GM19023 (cell line): ENCODE measurements around the gene GALM.

ENCODE experiments used
- ATAC-seq: cut with Tn5 transposase; IDR thresholded peaks from one replicate; pipeline ENCODE4 v1.9.1; 2021; ENCODE audit warnings: mild to moderate bottlenecking, moderate library complexity; ENCODE audit not compliant: unreplicated experiment

GALM gene

GRCh38 chr2:38649176-38649728 is 16.7 kb upstream of the GALM start:
- ATAC-seq, result no peak

- no peak for ATAC-seq
These were observed 15.9 kb upstream of the GALM start for GRCh38 chr2:38650012-38650411.

GRCh38 chr2:38650717-38651116 is 15.2 kb upstream of the GALM start:
- no peak for ATAC-seq

DNA sequence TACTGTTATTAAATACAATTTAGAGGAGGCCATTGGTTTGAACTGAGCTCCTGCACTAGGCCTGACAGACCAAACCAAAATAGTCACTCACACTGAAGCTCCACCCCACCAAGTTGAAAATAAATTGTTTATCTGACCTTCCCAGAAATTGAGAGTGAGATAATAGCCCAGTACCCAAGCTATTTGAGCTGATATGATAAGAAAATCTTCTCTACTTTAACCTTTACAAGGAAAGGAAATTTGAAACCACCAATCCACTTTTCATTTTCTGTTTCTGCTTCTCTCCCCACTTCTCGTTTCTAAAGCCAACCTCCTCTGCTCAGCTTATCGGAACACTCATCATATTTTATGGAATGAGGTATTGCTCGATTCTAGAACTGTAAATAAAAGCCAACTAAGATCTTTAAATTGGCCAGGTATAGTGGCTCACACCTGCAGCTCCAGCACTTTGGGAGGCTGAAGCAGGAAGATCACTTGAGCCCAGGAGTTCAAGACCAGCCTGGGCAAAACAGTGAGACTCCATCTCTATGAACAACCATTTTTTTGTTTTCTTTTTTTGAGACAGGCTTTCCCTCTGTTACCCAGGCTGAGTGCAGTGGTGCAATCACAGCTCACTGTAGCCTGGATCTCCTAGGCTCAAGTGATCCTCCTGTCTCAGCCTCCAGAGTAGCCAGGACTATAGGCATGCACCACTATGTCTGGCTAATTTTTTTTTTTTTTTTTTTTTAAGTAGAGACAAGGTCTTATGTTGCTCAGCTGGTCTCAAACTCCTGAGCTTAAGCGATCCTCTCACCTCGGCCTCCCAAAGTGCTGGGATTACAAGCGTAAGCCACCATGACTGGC is 13.3 kb upstream of the GALM start:
- no peak for ATAC-seq

DNA sequence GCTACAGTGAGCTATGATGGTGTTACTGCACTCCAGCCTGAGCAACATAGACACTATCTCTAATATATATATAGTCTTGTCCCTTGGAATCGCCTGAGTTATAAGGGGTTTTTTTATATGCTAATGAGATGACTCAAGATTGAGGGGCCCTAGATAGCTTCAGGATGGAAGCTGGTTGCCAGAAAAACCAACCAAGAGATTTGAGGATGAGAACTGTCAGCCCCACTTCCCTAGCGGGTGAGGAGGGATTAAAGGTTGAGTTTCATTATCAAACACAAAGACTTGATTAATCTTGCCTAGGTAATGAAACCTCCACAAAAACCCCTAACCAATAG is 12.6 kb upstream of the GALM start:
- ATAC-seq, result no peak

DNA sequence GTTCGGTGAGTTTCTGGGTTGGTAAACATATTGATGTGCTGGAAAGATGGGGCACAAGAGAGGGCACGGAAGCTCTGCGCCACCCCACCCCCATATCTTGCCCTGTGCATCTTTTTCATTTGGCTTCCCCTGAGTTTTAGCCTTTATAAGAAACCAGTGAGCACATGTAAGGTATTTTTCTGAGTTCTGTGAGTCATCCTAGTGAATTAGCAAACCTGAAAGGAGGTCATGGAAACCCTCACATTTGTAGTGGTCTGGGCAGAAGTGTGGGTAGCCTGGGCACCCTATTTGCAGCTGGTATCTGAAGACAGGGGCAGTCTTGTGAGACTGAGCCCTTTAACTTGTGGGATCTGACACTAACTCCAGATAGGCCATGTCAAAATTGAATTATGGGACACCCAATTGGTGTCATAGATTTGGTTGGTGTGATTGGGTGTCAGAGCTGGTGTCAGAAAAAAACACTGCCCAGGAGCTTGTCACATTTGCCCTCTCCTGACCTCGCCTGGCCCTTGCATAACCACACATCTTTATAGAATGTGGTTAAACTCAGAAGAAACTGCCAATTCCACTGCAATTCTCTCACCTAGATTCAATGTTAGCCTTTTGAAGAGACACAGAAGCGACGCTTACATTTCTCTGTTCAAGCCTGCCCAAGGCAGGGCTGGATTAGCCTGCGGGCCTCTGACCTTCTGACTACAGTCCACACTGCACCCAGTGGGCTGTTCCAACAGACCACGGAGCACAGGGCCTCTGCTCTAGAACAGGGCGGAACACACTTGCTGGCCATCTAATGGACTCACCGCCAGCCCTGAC is 12.0 kb upstream of the GALM start:
- ATAC-seq, result no peak

DNA sequence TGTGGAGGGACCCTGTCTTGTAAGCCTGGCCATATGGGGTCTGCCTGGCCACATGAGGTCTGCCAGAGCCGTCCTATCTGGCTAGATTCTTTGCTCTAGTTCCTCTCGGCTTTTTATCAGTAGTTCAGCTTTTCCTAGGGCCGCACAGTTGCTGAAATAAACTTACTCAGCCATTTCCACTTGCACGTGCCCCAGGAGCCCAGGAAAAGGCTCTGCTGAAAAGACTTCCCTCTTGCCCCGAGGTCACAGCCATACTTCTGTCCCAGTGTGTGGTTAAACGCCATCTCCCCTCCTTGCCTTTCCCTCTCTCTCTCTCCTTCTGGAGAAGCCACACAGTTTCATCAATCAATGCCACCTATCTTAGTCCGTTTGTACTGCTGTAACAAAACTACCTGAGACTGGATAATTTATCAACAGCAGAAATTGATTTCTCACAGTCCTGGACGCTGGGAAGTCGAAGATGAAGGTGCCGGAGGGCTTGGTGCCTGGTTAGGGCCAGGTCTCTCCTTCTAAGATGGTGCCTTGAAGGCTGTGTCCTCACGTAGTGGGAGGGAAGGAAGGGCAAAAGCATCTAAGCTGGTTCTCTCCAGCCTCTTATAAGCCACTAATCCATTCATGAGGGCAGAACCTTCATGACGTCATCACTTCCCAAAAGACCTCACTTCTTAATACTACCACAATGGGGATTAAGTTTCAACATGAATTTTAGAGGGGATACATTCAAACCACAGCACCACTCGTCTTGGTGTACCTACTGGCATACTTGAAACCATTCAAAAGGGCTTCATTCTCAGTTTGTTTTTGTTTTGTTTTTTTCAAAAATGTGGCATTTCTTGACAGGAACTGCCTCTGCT is 11.2 kb upstream of the GALM start:
- ATAC-seq, result no peak

DNA sequence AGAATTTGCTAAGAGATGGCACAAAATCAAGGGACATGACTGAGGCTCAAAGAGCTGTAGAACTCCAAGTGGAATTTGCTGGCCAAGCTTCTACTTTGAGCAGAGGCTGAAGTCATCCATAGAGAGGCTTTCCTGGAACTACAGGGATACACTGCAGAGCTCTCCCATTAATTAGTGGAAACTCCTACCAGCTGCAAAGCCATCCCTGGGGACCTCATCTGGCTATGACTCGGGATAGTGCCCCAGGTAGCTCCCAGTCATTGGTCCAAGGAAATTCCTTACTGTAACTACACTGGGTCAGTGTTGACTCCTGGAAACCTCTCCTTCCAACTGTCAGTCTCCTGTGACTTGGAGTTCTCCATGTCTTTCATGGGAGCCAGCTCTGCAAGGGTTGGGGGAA is 10.5 kb upstream of the GALM start:
- ATAC-seq, result no peak

- ATAC-seq, result no peak
These were observed 8.9 kb upstream of the GALM start for GRCh38 chr2:38656866-38657480.

DNA sequence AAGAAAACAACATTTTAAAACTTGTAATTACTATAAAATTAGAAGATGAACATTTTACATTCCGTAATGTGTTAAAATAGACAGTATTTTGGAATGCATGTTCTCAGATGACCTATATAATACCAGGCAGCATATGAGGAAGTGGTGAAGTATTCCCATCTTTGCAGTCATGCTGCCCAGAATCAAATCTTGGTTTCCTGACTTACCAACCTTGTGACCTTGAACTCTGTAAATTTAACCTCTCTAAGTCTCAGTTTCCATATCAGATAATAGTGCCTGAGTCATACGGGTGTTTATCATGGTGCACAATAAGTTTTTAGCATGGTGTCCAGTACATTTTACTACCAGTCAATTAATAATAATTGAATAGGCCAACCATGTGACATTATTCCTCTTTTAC is 7.3 kb upstream of the GALM start:
- ATAC-seq, result no peak

- ATAC-seq, result no peak
These were observed 6.8 kb upstream of the GALM start for GRCh38 chr2:38659115-38659514.

DNA sequence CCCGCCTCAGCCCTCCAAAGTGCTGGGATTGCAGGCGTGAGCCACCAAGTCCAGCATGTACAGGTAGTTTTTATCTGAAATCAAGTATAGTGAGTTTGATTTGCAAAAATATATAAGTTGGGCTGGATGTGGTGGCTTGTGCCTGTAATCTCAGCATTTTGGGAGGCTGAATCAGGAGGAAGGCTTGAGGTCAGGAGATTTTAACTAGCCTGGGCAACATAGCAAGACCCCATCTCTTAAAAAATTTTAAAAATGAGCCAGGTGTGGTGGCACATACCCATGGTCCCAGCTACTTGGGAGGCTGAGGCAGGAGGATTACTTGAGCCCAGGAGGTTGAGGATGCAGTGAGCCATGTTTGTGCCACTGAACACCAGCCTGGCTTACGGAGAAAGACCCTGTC is 5.6 kb upstream of the GALM start:
- ATAC-seq, result no peak

DNA sequence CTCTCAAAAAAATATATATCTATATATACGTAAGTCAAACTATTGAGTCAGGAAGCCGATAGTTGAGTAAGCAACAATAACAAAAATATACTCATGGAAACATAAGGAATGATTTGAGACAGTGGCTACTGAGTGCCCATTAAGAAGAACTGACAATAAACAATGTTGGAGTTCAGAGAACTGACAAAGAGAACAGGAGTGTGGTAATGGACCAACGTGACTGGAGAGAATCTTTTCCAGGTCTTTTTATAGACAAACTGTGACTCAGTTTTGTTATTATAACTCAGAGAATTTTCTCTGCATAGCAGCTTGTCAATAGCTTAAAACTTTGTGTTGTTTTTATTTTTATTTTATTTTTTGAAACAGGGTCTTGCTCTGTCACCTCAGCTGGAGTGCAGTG is 4.6 kb upstream of the GALM start:
- ATAC-seq, result no peak

DNA sequence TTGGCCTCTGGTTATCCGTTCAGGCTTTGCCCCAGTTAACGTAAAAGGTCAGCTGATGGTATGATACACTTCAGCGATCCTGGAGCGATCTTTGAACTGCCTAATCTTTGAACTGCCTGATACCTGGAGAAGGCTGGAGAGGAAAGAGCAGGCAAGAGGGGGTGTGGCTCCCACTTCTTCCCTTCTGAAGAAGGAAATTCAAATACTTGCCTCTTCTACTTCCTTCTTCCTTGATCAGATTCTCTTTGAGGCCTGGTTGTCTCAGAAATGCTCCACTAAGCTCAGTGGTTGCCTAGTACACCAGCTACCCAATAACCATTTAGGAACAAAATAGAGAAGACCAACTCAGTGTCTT is 619 bp downstream of the GALM start:
- ATAC-seq, result peak; percentile 33

GRCh38 chr2:38668092-38668491 is 2.2 kb downstream of the GALM start:
- ATAC-seq, result no peak

GRCh38 chr2:38668779-38669479 is 3.0 kb downstream of the GALM start:
- ATAC-seq, result no peak

DNA sequence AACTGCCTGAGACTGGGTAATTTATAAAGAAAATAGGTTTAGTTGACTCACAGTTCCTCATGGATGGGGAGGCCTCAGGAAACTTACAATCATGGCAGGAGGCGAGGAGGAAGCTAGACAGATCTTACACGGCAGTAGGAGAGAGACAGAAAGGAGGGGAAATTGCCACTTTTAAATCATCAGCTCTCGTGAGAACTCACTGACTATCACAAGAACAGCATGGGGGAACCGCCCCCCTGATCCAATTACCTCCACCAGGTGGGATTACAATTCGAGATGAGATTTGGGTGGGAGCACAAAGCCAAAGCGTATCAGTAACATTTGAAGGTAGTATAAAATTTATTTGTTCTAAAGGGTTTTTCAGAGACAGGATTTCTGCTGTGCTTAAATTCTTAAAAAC is 5.4 kb downstream of the GALM start:
- no peak for ATAC-seq

DNA sequence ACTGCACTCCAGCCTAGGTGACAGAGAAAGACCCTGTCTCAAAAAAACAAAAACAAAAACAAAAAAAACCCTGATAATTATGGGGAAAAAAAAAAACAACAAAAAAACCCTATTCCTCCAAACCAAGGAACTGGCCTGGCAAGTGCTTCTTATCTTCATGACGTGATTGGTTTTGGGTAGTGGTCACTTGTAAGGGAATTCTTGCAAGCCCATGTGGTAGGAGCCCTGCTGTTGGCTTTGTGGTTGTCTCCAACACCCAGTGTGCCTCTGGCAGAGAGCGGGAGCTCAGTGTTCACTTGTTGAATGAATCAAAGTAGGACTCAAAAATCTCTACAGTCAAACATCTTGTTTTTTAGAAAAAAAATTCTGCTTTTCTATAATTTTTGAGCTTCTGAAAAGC is 6.0 kb downstream of the GALM start:
- no peak for ATAC-seq

DNA sequence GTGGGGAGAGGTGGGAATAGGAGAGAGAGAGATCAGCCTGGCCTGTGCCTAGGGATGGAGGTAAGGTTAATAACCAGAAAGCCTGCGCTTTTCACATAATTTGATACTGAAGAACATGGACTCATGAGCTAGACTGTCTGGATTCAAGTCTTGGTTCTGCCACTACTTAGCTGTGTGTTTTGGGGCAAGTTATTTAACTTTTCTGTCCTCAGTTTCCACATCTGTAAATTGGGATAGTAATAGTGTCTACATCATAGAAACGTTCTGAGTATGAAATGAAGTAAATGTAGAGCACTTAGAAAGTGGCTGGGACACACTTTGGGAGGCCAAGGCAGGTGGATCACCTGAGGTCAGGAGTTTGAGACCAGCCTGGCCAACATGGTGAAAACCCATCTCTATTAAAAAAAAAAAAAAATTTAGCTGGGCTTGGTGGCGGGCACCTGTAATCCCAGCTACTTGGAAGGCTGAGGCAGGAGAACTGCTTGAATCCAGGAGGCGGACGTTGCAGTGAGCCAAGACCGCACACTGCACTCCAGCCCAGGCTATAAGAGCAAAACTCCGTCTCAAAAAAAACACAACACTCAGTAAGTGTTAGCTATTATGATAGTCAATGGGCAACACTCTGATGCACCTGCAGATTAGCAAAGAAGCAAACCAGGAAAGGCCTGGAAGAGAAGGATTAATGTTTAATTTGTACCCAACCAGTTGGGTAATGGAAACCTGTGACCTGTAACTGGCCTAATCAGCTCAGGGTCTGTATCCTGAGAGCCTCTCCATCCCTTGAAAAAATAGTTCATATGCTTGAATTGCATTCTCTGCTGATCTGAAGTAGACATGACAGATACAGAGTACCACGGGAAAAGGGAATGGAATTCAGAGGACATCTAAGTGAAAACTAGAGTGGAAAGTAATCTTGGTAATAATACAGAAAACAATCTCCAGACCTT is 6.8 kb downstream of the GALM start:
- ATAC-seq, result no peak
